Keratinocyte (primary cell): Measurements from ENCODE around the gene ZMYND12. TPM values are rescaled to one million over a fixed set of nuclear protein-coding genes. Genes with fewer than 3 reads are reported as not detected.

Source experiments
- DNase-seq: peaks from one replicate; pipeline ENCODE4 v3.0.0-alpha.2; 2011; ENCODE audit warnings: low read depth, missing footprints, low spot score
- FAIRE-seq: peaks from 2 replicates; lab custom pipeline; 2011; peaks lifted over from hg19 to GRCh38; lab: Jason Lieb, UNC
- H2AFZ ChIP-seq: 2 replicates; pipeline ENCODE4 v1.6.0; 2012; ENCODE audit warnings: low read length, control low read depth, inconsistent platforms; ENCODE audit not compliant: control insufficient read depth
- H3K27ac ChIP-seq: 2 replicates; pipeline ENCODE4 v1.5.1; 2011; ENCODE audit warnings: low read length; ENCODE audit not compliant: control insufficient read depth, insufficient read depth
- H3K27me3 ChIP-seq: 3 replicates; pipeline ENCODE4 v1.6.0; 2011; ENCODE audit warnings: low read length; ENCODE audit not compliant: control insufficient read depth, insufficient read depth; ENCODE audit errors: extremely low read depth
- H3K36me3 ChIP-seq, 2 experiments: 2 replicates in 1 of 2; 3 replicates in 1 of 2; pipeline ENCODE4 v1.5.1; 2011; ENCODE audit warnings: low read length in 2 of 2, mild to moderate bottlenecking in 1 of 2; ENCODE audit not compliant: control insufficient read depth in 2 of 2, insufficient read depth in 2 of 2; ENCODE audit errors: extremely low read depth in 1 of 2
- H3K4me1 ChIP-seq: 3 replicates; pipeline ENCODE4 v1.5.1; 2011; ENCODE audit warnings: low read length; ENCODE audit not compliant: control insufficient read depth, insufficient read depth; ENCODE audit errors: extremely low read depth
- H3K4me2 ChIP-seq: 3 replicates; pipeline ENCODE4 v1.6.0; 2011; ENCODE audit warnings: low read depth, low read length; ENCODE audit not compliant: control insufficient read depth, insufficient read depth; ENCODE audit errors: extremely low read depth
- H3K4me3 ChIP-seq, 3 experiments: fragments of 200-600 bp in 1 of 3; sonication (generic) in 1 of 3; 2 replicates in 2 of 3; 3 replicates in 1 of 3; pipeline ENCODE4 v1.5.1; 2011 to 2016; ENCODE audit warnings: low read length in 3 of 3, mild to moderate bottlenecking in 3 of 3, control low read depth in 2 of 3, inconsistent platforms in 1 of 3, low read depth in 1 of 3, mixed read lengths in 1 of 3, mixed run types in 1 of 3, moderate library complexity in 1 of 3; ENCODE audit not compliant: control insufficient read depth in 2 of 3, insufficient read depth in 2 of 3; ENCODE audit errors: extremely low read depth in 1 of 3
- H3K79me2 ChIP-seq: 2 replicates; pipeline ENCODE4 v1.6.0; 2012; ENCODE audit warnings: low read length; ENCODE audit not compliant: control insufficient read depth, insufficient read depth
- H3K9ac ChIP-seq: 3 replicates; pipeline ENCODE4 v1.6.0; 2011; ENCODE audit warnings: low read length; ENCODE audit not compliant: control insufficient read depth, insufficient read depth; ENCODE audit errors: extremely low read depth
- H3K9me1 ChIP-seq: 3 replicates; pipeline ENCODE4 v1.6.0; 2011; ENCODE audit warnings: low read length; ENCODE audit not compliant: control insufficient read depth, insufficient read depth; ENCODE audit errors: extremely low read depth
- H3K9me3 ChIP-seq: 2 replicates; pipeline ENCODE4 v1.5.1; 2012; ENCODE audit warnings: low read depth, low read length; ENCODE audit not compliant: control insufficient read depth
- H4K20me1 ChIP-seq: 3 replicates; pipeline ENCODE4 v1.6.0; 2011; ENCODE audit warnings: low read length; ENCODE audit not compliant: control insufficient read depth, insufficient read depth; ENCODE audit errors: extremely low read depth
- EZH2 ChIP-seq: IDR thresholded peaks from one replicate; pipeline ENCODE4 v1.6.1; 2012; ENCODE audit warnings: inconsistent platforms, mild to moderate bottlenecking, low read length, moderate library complexity
- dilution Hi-C: fragments of 300-500 bp; cut with MboI; formaldehyde crosslinking; loops from one replicate; pipeline ENCODE4 v1.7.0; 2020; ENCODE audit warnings: low sequenced_read_pairs; ENCODE audit not compliant: extremely low pct_ligation_motif_present
- polyA plus RNA-seq, 5 experiments: library from polyadenylated mRNA; depleted of rRNA in 3 of 5; stranded (reverse) in 3 of 5; stranded (forward) in 1 of 5; unstranded in 1 of 5; fragments of >200 nt; gene quantifications; 1 replicate in 1 of 5; 2 replicates in 3 of 5; 3 replicates in 1 of 5; pipeline versions ENCODE4 v1.2.1 to v1.2.3, GENCODE V29; 2011 to 2012; ENCODE audit warnings: missing spikeins in 2 of 5, low read depth in 1 of 5, low replicate concordance in 1 of 5
- TF ChIP-seq, protein P1 (sequence below), 3 experiments: IDR thresholded peaks in 1 of 3; conservative IDR thresholded peaks in 1 of 3; optimal IDR thresholded peaks in 1 of 3; 2 replicates in 2 of 3; 3 replicates in 1 of 3; pipeline versions ENCODE3 to v1.5.1; 2011; ENCODE audit warnings: low read length in 3 of 3, mild to moderate bottlenecking in 3 of 3, moderate library complexity in 2 of 3, control low read depth in 1 of 3, inconsistent platforms in 1 of 3; ENCODE audit not compliant: insufficient read depth in 2 of 3; ENCODE audit errors: extremely low read depth in 1 of 3

The ZMYND12 gene
- polyA plus RNA-seq, 1 donor (not counting 4 experiments of a cell fraction or from before 2014, with no cell fraction given): 0.24 TPM

DNA sequence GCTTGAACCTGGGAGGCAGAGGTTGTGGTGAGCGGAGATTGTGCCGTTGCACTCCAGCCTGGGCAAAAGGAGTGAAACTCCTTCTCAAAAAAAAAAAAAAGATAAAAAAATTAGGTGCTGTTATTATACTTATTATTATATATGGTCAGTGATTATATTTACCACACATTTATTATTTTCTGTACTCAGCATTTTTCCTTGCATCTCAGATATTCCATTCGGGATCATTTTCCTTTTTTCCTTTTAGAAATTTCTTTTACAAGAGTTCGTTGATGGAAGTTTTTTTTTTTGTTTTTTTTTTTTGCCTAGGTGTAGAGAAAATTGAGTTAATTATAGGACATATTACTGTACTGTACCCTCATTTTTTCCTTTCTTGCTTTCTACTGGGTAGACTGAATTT, 20.8 kb upstream of the ZMYND12 start:
- FAIRE-seq (no peak), DNase-seq (no peak)
- no peaks in the 10 kb centered on the region for H3K9me3 ChIP-seq
- no peak overlapping the region for H3K27ac ChIP-seq
- H3K9ac ChIP-seq: no peak overlapping the region
- H3K27me3 ChIP-seq: no peaks in the 10 kb centered on the region
- no peak overlapping the region for H3K4me3 ChIP-seq
- TF ChIP-seq EZH2: no peak
- H3K4me2 ChIP-seq: no peak overlapping the region
- H3K79me2 ChIP-seq: no peaks in the 10 kb centered on the region
- H4K20me1 ChIP-seq: no peaks in the 10 kb centered on the region
- no peaks in the 10 kb centered on the region for H3K36me3 ChIP-seq
- dilution Hi-C loops: no loop called here
- H3K4me1 ChIP-seq: no peaks in the 10 kb centered on the region
- H3K9me1 ChIP-seq: no peaks in the 10 kb centered on the region
- H2AFZ ChIP-seq: no peak overlapping the region

DNA sequence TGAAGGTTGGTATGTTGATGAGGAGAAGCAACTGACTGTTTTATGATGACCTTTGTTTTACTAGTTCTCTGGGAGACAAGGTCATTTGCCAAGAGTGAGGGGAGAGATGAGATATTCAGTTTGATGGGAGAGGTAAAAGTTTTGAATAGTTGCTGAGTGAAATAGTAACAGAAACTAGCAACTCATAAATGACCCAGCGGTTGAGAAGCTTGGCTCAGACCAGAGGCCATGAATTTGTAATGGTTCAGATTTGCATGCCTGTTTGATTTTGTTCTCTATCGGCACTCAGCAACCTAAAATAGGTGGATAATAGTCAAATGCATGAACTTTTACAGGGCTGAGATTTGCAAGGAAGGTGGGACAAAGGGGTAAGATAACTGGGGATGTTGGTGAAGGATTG, 13.9 kb upstream of the ZMYND12 start:
- Histone ChIP-seq H4K20me1 (no peaks in the 10 kb centered on the region), H3K9me1 (no peaks in the 10 kb centered on the region), H3K27ac (no peak overlapping the region), H3K4me1 (no peaks in the 10 kb centered on the region), H3K36me3 (no peaks in the 10 kb centered on the region), H3K4me3 (no peak overlapping the region), H3K27me3 (no peaks in the 10 kb centered on the region), H3K9me3 (no peaks in the 10 kb centered on the region), H2AFZ (no peak overlapping the region), H3K4me2 (no peak overlapping the region), H3K9ac (no peak overlapping the region), H3K79me2 (no peaks in the 10 kb centered on the region)
- no peak for FAIRE-seq
- dilution Hi-C loops: no loop called here
- TF ChIP-seq, protein P1, sequence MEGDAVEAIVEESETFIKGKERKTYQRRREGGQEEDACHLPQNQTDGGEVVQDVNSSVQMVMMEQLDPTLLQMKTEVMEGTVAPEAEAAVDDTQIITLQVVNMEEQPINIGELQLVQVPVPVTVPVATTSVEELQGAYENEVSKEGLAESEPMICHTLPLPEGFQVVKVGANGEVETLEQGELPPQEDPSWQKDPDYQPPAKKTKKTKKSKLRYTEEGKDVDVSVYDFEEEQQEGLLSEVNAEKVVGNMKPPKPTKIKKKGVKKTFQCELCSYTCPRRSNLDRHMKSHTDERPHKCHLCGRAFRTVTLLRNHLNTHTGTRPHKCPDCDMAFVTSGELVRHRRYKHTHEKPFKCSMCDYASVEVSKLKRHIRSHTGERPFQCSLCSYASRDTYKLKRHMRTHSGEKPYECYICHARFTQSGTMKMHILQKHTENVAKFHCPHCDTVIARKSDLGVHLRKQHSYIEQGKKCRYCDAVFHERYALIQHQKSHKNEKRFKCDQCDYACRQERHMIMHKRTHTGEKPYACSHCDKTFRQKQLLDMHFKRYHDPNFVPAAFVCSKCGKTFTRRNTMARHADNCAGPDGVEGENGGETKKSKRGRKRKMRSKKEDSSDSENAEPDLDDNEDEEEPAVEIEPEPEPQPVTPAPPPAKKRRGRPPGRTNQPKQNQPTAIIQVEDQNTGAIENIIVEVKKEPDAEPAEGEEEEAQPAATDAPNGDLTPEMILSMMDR (optimal IDR thresholded peaks at IDR 0.05 in 1 of 3, IDR thresholded peaks at IDR 0.05 in 1 of 3, conservative IDR thresholded peaks at IDR 0.05 in 1 of 3; ENCODE audit: extremely low read depth in 1 of 3, insufficient read depth in 2 of 3, low read length in 3 of 3): no peak
- TF ChIP-seq EZH2: no peak
- no peak for DNase-seq

DNA sequence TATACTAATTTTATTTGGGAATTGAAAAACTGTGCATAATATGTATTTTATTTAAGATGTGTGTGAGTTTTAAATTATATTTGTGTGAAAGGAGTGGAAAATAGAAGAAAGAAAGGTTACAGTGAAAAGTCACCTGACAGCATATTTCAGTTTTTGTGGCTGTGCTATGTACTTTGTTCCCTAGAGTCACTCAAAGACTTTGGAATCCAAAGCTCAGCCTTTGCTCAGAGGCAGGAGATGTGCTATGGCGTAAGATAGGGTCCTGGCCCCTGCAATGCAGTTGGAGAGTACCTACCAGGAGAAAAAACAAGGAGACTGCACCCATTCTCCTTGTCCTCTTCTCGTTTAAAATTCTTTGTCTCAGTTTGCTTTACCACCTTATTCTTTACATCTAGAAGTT, 10.2 kb upstream of the ZMYND12 start:
- FAIRE-seq (no peak), DNase-seq (no peak)
- H3K36me3 ChIP-seq: no peaks in the 10 kb centered on the region
- H3K79me2 ChIP-seq: no peaks in the 10 kb centered on the region
- no peaks in the 10 kb centered on the region for H3K27me3 ChIP-seq
- H3K4me1 ChIP-seq: peaks cover 10% of the 10 kb centered on the region
- no peaks in the 10 kb centered on the region for H3K9me3 ChIP-seq
- dilution Hi-C loops: no loop called here
- no peak overlapping the region for H3K4me3 ChIP-seq
- no peak overlapping the region for H2AFZ ChIP-seq
- no peak overlapping the region for H3K4me2 ChIP-seq
- no peaks in the 10 kb centered on the region for H3K9me1 ChIP-seq
- no peaks in the 10 kb centered on the region for H4K20me1 ChIP-seq
- no peak overlapping the region for H3K9ac ChIP-seq
- H3K27ac ChIP-seq: no peak overlapping the region
- TF ChIP-seq EZH2: no peak
- TF ChIP-seq, protein P1 (optimal IDR thresholded peaks at IDR 0.05 in 1 of 3, IDR thresholded peaks at IDR 0.05 in 1 of 3, conservative IDR thresholded peaks at IDR 0.05 in 1 of 3; ENCODE audit: extremely low read depth in 1 of 3, insufficient read depth in 2 of 3, low read length in 3 of 3): no peak
